ENCODE measurements around the gene ICA1.
A peak's percentile ranks its signal among the peaks of the same experiment; 100 is the strongest.
"Not testable (repeated sequence)": the region's sequence is repeated elsewhere in the genome, so short reads cannot be mapped to it uniquely, and the experiment has no call there.

ICA1 gene

GRCh38 chr7:8261711-8262695 lies at the start of gene ICA1:
Gene ICA1, minus strand, starts transcription at chr7:8262167. Its CDS starts 26,241 bp downstream, at chr7:8235926.
- peak; percentile 86 for DNase-seq

DNA sequence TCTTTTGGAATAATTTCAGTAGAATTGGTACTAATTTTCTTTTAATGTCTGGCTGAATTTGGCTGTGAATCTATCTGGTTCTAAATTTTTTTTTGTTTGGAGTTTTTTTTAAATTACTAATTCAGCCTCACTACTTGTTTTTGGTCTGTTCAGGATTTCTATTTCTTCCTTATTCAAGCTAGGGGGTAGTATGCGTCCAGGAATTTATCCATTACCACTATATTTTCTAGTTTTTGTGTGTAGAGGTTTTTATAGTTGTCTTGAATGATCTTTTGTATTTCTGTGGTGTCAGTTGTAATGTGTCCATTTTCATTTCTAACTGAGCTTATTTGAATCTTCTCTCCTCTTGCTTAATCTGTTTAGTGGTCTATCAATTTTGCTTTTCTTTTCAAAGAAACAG lies 48.9 kb upstream of the ICA1 start:
- no peak for DNase-seq

- no peak for DNase-seq
Observed at GRCh38 chr7:8305625-8306388, 43.8 kb upstream of the ICA1 start.

DNA sequence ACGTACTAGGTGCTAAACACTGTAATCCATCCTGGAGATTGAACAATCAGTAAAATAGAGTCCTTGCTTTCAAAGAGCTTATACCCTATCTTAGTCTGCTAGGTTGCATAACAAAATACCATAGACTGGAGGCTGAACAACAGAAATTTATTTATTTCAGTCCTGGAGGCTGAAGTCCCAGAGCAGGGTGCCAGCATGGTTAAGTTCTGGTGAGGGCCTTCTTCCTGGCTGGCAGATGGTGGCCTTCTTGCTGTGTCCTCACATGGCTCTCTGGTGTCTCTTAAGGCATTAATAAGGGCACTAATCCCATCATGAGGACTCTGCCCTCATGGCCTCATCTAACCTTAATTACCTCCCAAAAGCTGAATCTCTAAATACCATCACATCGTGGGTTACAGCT lies 43.1 kb upstream of the ICA1 start:
- no peak for DNase-seq

DNA sequence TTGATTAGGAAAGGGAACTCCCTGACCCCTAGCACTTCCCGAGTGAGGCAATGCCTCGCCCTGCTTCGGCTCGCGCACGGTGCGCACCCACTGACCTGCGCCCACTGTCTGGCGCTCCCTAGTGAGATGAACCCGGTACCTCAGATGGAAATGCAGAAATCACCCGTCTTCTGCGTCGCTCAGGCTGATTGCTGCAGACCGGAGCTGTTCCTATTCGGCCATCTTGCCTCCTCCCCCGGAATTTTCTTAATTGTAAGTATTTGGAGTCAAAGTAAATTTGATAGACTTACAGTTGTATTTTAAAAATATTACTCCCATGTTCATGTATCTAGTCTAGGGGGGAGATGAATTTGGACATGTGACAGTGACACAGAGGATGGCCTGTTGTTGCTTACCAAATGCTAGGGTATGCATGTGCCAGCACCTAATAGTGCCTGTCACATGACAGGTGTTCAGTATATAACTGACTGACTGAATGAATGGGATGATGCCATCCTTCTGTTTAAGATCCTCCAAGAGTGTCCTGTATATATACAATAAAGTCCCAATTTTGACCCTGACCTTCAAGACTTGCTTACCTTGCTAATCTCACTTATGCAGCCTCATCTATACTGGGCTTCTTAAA lies 42.0 kb upstream of the ICA1 start:
- no peak for DNase-seq

GRCh38 chr7:8297023-8297422 lies 35.1 kb upstream of the ICA1 start:
- not testable (repeated sequence) for DNase-seq

DNA sequence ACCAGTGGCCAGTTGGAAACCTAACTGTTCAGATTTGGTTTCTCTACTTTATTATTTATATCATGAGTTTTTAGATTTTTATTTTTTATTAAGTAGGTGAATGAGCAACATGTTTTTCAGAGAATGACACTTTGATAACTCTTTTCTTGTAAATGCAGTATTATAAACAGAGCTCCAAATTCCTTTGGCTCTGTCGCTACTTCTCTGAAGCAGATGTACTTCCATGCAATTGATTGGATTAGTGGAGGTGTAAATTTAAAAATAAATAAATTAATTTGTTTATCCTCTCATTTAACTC lies 34.3 kb upstream of the ICA1 start:
- DNase-seq, result no peak

DNA sequence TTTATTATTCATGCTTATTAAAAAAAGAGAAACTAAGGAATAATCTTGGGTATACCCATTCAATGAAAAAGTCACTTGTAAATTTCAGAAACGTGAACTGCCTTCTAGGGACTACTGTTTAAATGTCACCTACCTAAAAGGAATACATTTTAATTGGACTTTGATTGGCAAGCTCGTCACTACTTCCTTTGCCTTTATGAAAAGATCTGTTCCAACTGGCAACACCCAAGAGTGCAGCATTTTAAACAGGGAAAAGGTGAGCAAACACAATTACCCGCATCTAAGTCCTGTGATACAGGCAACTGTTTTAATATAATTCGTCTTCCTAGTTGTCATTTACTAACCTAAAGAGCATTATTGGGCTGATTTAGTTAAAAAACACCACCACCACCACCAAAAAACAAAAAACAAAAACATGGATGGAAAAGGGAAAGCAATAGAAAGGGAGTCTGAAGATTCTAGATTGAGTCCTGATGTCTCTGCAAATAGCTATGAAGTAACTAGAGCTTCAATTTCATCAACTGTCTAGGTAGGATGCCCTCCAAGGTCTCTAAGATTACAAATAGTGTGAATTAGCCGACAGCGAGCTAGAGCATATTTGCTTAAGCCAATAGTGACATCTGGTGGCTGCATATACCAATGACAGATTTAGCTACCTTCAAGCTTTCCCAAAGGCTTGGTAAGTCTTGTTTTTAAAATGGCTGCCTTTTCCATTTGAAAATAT lies 33.8 kb upstream of the ICA1 start:
- DNase-seq, result peak; percentile 94

- no peak for DNase-seq
Observed at GRCh38 chr7:8291397-8292141, 29.6 kb upstream of the ICA1 start.

- peak; percentile 15 for DNase-seq
Observed at GRCh38 chr7:8290645-8291308, 28.8 kb upstream of the ICA1 start.

DNA sequence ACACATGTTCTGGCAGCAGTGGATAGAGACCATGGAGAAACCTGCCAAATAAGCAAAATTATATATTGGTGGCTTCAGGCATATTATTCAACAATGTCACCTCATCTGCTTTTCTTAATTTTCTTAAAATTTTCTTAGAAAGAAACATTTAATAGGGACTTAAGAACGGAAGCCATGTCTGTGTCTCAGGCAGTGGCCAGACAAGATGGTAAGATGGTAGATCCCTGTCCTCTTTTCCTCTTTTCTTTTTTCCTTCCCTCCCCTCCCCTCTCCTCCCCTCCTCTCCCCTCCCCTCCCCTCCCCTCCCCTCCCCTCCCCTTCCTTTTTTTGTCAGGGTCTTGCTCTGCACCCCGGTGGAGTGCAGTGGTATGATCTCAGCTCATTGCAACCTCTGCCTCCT lies 24.2 kb upstream of the ICA1 start:
- no peak for DNase-seq

DNA sequence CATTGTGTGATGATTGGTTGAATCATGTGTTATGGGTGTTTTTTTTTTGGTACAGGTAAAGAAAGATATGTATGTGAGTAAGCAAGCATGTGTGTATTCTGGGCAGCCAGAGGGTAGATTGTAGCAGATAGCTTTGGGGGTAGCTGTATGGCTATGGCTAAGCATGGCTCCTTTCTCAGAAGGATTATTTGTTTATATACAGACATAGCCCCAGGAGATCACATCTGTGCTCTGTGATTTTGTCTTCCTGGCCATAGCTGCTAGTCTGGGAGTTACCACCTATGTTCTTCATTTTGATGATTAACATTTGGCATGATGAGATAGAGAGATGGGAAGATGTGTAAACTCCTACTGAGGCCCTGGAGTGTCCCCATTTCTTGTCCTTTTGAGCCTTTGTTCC lies 23.2 kb upstream of the ICA1 start:
- no peak for DNase-seq

DNA sequence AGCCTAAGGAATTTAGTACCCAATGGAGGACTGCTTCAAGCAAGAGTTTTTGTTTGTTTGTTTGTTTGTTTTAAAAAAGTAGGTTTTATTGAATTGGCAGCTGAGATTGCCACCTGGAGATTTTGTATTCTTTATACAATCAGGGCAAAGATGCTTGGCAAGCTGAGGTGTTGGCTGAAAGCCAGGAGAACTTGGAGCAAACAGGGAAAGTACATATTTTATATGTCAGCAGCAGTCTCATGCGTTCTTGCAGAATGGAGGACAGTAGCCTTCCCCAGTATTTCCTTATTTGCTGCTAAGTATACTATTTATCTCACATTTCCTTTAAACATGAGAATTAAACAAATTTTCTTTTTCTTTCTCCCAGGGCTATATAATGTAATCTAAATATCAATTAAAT lies 22.6 kb upstream of the ICA1 start:
- no peak for DNase-seq

GRCh38 chr7:8283968-8284367 lies 22.0 kb upstream of the ICA1 start:
- no peak for DNase-seq

DNA sequence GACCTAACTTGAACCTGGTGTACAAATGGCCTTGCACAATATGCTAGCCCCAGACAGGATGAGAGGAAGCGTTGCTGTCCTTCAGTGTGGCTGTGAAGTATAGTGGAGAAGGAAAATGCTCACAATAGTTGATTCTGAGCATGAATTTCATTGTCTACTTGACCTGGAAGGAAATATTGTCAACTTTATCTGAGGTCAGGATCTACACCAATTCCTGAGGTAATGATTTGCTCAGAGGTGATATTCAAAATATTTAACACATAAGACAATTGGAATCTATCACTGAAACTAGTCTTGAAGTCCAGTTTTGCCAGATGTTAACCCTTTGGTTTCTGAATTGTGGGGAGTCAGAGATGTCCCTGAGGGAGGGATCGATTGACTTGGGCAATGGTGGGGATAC lies 20.9 kb upstream of the ICA1 start:
- no peak for DNase-seq

GRCh38 chr7:8282162-8282561 lies 20.2 kb upstream of the ICA1 start:
- DNase-seq, result no peak

- DNase-seq, result no peak
Observed at GRCh38 chr7:8278183-8278582, 16.2 kb upstream of the ICA1 start.

DNA sequence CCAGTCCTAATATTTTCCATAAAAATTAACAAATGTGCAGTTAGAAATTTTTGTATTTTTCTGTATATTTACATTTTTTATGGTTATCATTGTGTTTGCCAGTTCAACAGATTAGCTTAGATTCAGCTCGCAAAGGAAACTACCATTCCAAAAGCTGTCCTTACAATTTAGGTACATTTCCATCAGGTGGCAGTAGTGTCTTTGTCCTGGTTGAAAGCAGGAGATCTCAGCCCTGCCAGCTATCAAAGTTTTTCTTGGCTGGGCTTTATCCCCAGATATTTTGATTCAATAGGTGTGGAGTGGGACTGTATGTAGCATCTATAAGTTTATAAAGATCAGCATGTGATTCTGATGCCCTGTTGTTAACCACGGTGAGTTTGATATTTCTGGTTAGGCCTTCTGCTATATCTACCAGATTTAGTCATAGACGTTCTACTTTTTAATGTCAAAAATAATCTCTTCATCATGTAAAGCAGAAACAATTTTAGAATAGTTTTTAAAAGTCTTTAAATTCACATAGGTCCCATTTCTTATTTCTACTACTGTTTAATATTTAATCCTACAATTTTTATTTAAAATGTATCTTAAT lies 15.5 kb upstream of the ICA1 start:
- no peak for DNase-seq

GRCh38 chr7:8274589-8274988 lies 12.6 kb upstream of the ICA1 start:
- no peak for DNase-seq

GRCh38 chr7:8271960-8272359 lies 10.0 kb upstream of the ICA1 start:
- no peak for DNase-seq

GRCh38 chr7:8263048-8263447 lies 1.1 kb upstream of the ICA1 start:
- DNase-seq, result no peak
